ENCODE data around the gene JUN. TPM values are rescaled to one million over a fixed set of nuclear protein-coding genes. Genes with fewer than 3 reads are reported as not detected.

Gene JUN
- total RNA-seq, 2 donors from 2014 or later = 74.3 to 199 TPM

DNA sequence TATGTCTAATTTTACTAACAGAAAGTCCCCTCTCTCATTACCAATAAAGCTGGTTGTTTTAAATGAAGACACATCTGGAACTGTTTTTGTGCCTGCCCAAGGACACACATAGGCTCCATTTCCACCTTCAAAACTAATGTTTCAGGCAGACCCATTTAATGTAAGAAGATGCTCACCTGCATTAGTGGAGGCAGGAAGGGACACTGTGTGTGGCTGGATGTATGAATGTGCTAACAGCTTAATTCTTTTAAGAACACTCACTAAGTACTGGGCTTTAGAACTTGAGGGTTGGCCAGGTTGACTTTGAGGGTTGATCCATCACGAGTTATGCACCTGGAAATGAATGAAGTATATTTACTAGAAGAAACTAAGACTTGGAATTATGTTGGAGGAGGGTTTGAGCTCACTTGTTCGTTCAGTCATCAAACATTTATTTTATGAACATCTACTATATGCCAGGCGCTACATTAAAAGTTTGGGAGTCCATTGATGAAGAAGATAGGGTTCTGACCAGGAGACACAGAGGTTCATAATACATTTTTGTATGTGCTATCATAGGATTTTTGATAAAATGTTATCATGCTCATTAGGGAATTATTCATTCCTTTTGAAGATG, 5.4 kb downstream of the JUN start:
- Histone ChIP-seq H3K4me3 (no peak overlapping the region), H3K27me3 (no peaks in the 10 kb centered on the region), H3K36me3 (peaks cover 11% of the 10 kb centered on the region), H3K27ac (no peak overlapping the region), H3K9me3 (no peaks in the 10 kb centered on the region), H3K4me1 (peaks cover 0 to 31% of the 10 kb centered on the region in 2 donors)
- DNase-seq (ENCODE audit: low spot score) = peak; percentile 61
- TF ChIP-seq, protein P1, sequence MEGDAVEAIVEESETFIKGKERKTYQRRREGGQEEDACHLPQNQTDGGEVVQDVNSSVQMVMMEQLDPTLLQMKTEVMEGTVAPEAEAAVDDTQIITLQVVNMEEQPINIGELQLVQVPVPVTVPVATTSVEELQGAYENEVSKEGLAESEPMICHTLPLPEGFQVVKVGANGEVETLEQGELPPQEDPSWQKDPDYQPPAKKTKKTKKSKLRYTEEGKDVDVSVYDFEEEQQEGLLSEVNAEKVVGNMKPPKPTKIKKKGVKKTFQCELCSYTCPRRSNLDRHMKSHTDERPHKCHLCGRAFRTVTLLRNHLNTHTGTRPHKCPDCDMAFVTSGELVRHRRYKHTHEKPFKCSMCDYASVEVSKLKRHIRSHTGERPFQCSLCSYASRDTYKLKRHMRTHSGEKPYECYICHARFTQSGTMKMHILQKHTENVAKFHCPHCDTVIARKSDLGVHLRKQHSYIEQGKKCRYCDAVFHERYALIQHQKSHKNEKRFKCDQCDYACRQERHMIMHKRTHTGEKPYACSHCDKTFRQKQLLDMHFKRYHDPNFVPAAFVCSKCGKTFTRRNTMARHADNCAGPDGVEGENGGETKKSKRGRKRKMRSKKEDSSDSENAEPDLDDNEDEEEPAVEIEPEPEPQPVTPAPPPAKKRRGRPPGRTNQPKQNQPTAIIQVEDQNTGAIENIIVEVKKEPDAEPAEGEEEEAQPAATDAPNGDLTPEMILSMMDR (IDR thresholded peaks at IDR 0.05) = no peak

DNA sequence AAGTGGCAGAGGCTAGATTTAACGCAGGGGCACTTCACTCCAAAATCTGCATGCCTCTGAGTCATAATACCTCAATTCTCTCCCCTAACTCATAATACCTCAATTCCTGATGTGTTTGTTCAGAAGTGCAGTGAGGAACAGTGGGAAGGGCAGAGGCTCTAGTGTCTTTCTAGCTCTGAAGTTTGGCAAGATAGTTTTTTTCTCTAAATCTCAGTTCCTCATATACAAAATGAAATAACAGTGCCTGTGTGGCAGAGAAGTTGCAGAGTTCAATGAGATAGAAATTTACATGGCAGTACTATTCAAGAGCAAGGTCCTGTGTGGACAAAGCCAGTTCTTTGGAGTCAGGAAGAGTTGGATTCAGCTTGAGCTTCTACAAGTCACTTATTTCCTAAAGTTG, 9.8 kb downstream of the JUN start:
- no peak for DNase-seq (ENCODE audit: low spot score)
- TF ChIP-seq, protein P1 (IDR thresholded peaks at IDR 0.05) = no peak
- peaks cover 0 to 21% of the 10 kb centered on the region in 2 donors for H3K4me1 ChIP-seq
- H3K9me3 ChIP-seq = no peaks in the 10 kb centered on the region
- H3K27me3 ChIP-seq = no peaks in the 10 kb centered on the region
- H3K36me3 ChIP-seq = no peaks in the 10 kb centered on the region
- H3K4me3 ChIP-seq = no peak overlapping the region
- peak overlapping the region; percentile 59 to 61 for H3K27ac ChIP-seq

DNA sequence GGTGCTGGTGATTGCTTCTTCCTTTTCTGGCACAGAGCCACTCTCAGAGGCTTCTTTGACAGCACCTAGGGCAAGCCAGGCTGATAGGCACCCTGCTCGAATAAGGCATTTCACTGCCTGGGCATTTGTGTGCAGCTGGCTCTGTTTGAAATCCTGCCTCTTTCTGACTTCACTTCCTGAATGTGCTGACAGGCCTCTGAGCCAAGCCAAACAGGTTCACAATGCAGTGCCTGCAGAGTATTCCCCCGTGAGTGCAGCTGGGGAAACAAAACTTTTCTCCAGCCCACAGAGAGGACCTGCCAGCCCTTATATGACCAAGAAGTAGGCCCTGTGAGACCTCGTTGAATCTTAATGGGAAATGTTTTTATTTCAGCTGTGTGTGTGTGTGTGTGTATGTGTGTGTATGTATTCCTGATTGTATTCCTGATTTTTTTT, 10.4 kb downstream of the JUN start:
- DNase-seq (ENCODE audit: low spot score) = peak; percentile 72
- TF ChIP-seq, protein P1 (IDR thresholded peaks at IDR 0.05) = no peak
- no peak overlapping the region for H3K4me3 ChIP-seq
- peak overlapping the region; percentile 59 to 61 for H3K27ac ChIP-seq
- no peaks in the 10 kb centered on the region for H3K27me3 ChIP-seq
- H3K9me3 ChIP-seq = no peaks in the 10 kb centered on the region
- H3K4me1 ChIP-seq = peaks cover 0 to 21% of the 10 kb centered on the region in 2 donors
- no peaks in the 10 kb centered on the region for H3K36me3 ChIP-seq

DNA sequence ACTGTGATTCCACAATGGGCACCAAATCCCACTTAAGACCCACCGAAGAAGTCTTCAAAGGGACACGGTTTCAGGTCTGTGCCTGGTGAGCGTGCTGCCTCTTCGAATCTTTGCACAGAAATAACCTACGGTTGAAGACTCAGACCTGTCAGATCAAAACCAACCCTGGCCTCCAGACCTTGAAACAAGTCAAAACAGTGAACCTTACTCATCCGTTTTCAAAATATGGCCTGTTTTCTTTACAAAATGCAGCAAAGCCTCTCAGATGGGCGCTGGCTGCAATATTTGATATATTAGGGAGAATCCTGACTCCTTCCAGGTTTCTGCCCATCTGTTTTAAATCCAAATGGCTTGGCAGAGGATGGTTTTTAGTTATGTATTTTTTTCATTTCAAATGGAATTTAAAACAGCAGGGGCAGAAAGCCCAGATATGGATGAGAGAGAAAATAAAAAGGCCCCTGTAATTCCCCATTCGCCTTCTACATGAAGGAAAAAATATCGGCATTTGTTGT, 14.0 kb downstream of the JUN start:
- no peak for DNase-seq (ENCODE audit: low spot score)
- no peaks in the 10 kb centered on the region for H3K9me3 ChIP-seq
- no peak overlapping the region for H3K27ac ChIP-seq
- H3K4me3 ChIP-seq = no peak overlapping the region
- peaks cover 0 to 21% of the 10 kb centered on the region in 2 donors for H3K4me1 ChIP-seq
- no peaks in the 10 kb centered on the region for H3K36me3 ChIP-seq
- TF ChIP-seq, protein P1 (IDR thresholded peaks at IDR 0.05) = no peak
- H3K27me3 ChIP-seq = no peaks in the 10 kb centered on the region

DNA sequence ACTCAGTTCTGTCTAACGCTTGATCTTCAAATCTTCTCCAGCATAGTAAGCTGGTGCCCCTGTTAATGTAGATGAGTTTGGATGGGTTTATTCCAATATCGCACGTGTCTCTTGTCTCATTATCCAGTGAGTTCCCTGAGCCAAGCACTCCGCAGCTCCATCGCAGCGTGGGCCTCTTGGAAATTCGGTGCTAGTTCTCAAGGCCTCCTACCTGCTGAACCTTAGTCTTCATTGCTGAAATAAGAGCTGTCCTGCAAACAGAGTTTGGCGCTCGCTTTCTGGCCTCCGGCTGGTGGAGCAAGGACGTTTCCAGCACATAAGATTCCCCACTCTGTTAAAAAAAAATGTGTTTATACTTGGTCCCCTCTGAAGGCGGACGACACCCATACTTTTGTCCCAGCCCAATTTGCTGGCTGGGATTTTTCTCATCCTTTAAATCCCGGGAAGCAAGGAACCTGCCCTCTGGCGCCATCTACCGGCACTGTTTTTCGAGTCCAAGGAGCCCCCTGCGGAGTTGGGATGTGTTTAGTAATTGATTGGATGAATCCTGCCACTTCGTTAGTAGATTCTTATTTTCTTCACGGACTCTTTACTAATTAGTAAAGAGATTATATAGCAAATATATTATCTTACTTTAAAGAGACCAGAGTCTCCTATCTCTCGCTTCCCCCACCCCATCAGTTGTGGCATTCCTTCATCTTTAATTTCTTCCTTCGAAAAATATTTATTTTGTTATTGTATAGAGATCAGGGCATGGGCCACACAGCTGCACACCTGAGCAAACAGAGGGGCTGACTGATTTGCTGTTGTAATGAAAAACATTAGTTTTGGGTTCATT, 14.7 kb downstream of the JUN start:
- Histone ChIP-seq H3K4me3 (no peak overlapping the region), H3K27ac (no peak overlapping the region), H3K36me3 (no peaks in the 10 kb centered on the region), H3K27me3 (no peaks in the 10 kb centered on the region), H3K9me3 (no peaks in the 10 kb centered on the region), H3K4me1 (peaks cover 0 to 18% of the 10 kb centered on the region in 2 donors)
- TF ChIP-seq, protein P1 (IDR thresholded peaks at IDR 0.05) = peak; percentile 72 to 91
- DNase-seq (ENCODE audit: low spot score) = peak; percentile 88

All from right atrium auricular region (tissue), 2 donors.